Omental fat pad (tissue), 4 donors: ENCODE results near the gene GNB3. TPM values are rescaled to one million over a fixed set of nuclear protein-coding genes. Genes with fewer than 3 reads are reported as not detected.
"Not testable (repeated sequence)": the region's sequence is repeated elsewhere in the genome, so short reads cannot be mapped to it uniquely, and the experiment has no call there.

Experiments used
- ATAC-seq: fragments of 150-250 bp; one replicate; pipeline ENCODE4 v1.9.1; 2016; ENCODE audit warnings: mild to moderate bottlenecking, moderate library complexity; ENCODE audit not compliant: low FRiP score
- DNase-seq: peaks from one replicate; pipeline ENCODE4 v3.0.0-alpha.2; 2019; ENCODE audit warnings: low spot score
- CTCF ChIP-seq, 3 donors: fragments of 450-650 bp; IDR thresholded peaks; one replicate each; pipeline ENCODE4 v1.5.1; 2016 to 2017; ENCODE audit warnings: antibody characterized with exemption in 3 of 3, mild to moderate bottlenecking in 3 of 3, moderate library complexity in 2 of 3
- total RNA-seq, 4 donors: library from RNA; depleted of rRNA; stranded (reverse); fragments of >200 nt; gene quantifications; one replicate each; pipeline ENCODE4 v1.1.0, GENCODE V29; 2016

Gene GNB3
- total RNA-seq, 4 donors from 2014 or later, result 0.25 to 2.0 (median 0.48) TPM; not detected in 1

GRCh38 chr12:6858799-6859198 lies 18.1 kb downstream of the GNB3 start:
- ATAC-seq (no peak), DNase-seq (no peak)
- no peak for TF ChIP-seq CTCF (IDR thresholded peaks at IDR 0.05)

- DNase-seq (no peak), ATAC-seq (no peak)
- TF ChIP-seq CTCF (IDR thresholded peaks at IDR 0.05), result no peak
Observed at GRCh38 chr12:6860116-6860515, 19.4 kb downstream of the GNB3 start.

GRCh38 chr12:6860942-6861341 lies 20.2 kb downstream of the GNB3 start:
- ATAC-seq (no peak), DNase-seq (no peak)
- TF ChIP-seq CTCF (IDR thresholded peaks at IDR 0.05), result no peak

GRCh38 chr12:6861391-6861790 lies 20.7 kb downstream of the GNB3 start:
- no peak for TF ChIP-seq CTCF (IDR thresholded peaks at IDR 0.05)
- DNase-seq (no peak), ATAC-seq (no peak)

GRCh38 chr12:6863033-6863432 lies 22.3 kb downstream of the GNB3 start:
- DNase-seq, result no peak
- no peak for TF ChIP-seq CTCF (IDR thresholded peaks at IDR 0.05)
- ATAC-seq, result no peak

GRCh38 chr12:6863586-6864321 lies 23.0 kb downstream of the GNB3 start:
- TF ChIP-seq CTCF (IDR thresholded peaks at IDR 0.05), result no peak
- ATAC-seq, result no peak
- DNase-seq, result no peak

GRCh38 chr12:6865307-6865706 lies 24.6 kb downstream of the GNB3 start:
- not testable (repeated sequence) for DNase-seq, ATAC-seq
